RWPE2 (cell line): ENCODE measurements around the gene KCTD10.

Experiments
- ATAC-seq: fragments of 200-7000 bp; cut with Tn5 transposase; 3 replicates; pipeline ENCODE4 v1.9.1; 2021; ENCODE audit warnings: low read depth
- DNase-seq: peaks from one replicate; pipeline ENCODE4 v3.0.0-alpha.2; 2020; ENCODE audit warnings: low spot score
- H3K27ac ChIP-seq: fragments of 450-650 bp; 2 replicates; pipeline ENCODE4 v1.5.1; 2017; ENCODE audit warnings: mild to moderate bottlenecking; ENCODE audit not compliant: poor library complexity, severe bottlenecking
- H3K27me3 ChIP-seq: fragments of 250-450 bp; sonication (Bioruptor Pico); 2 replicates; pipeline ENCODE4 v1.5.1; 2021; ENCODE audit warnings: mild to moderate bottlenecking, moderate library complexity; ENCODE audit not compliant: insufficient read depth, poor library complexity, severe bottlenecking
- H3K36me3 ChIP-seq: fragments of 250-450 bp; sonication (Bioruptor Pico); 2 replicates; pipeline ENCODE4 v1.5.1; 2020; ENCODE audit warnings: low read depth, mild to moderate bottlenecking, moderate library complexity
- H3K4me1 ChIP-seq: fragments of 250-450 bp; sonication (Bioruptor Pico); 2 replicates; pipeline ENCODE4 v1.5.1; 2021; ENCODE audit warnings: mild to moderate bottlenecking, moderate library complexity; ENCODE audit not compliant: insufficient read depth, poor library complexity, severe bottlenecking
- H3K4me3 ChIP-seq: fragments of 250-450 bp; sonication (Bioruptor Pico); 2 replicates; pipeline ENCODE4 v1.5.1; 2021; ENCODE audit warnings: mild to moderate bottlenecking, moderate library complexity; ENCODE audit not compliant: severe bottlenecking
- H3K9me3 ChIP-seq: fragments of 250-450 bp; sonication (Bioruptor Pico); 2 replicates; pipeline ENCODE4 v1.5.1; 2021; ENCODE audit warnings: mild to moderate bottlenecking, moderate library complexity; ENCODE audit not compliant: severe bottlenecking
- CTCF ChIP-seq: fragments of 450-650 bp; IDR thresholded peaks from one replicate; pipeline ENCODE4 v1.5.1; 2017; ENCODE audit warnings: mild to moderate bottlenecking, moderate library complexity; ENCODE audit not compliant: poor library complexity, severe bottlenecking

Gene KCTD10

GRCh38 chr12:109477185-109477962 is at the start of gene KCTD10, which contains the start of gene UBE3B:
Gene KCTD10 (minus strand): TSS chr12:109477300. CDS start chr12:109477262, 38 bp downstream.
Gene UBE3B (plus strand): TSS chr12:109477634. CDS start chr12:109483552, 5,918 bp downstream.
- H3K27me3 ChIP-seq, result no peaks in the 10 kb centered on the region
- DNase-seq (peak; percentile 81), ATAC-seq (peak; percentile 93)
- peak within 1 kb of the TSS; percentile 57 for H3K27ac ChIP-seq
- peaks cover 31% of the 10 kb centered on the region for H3K36me3 ChIP-seq
- TF ChIP-seq CTCF, result no peak
- H3K4me3 ChIP-seq, result peak within 1 kb of the TSS; percentile 89
- H3K4me1 ChIP-seq, result peaks cover 18% of the 10 kb centered on the region
- H3K9me3 ChIP-seq, result no peaks in the 10 kb centered on the region

GRCh38 chr12:109525279-109525585 is 48.1 kb upstream of the KCTD10 start:
- DNase-seq, result no peak
- no peak for TF ChIP-seq CTCF
- Histone ChIP-seq H3K9me3 (no peaks in the 10 kb centered on the region), H3K36me3 (peaks cover 18% of the 10 kb centered on the region; the same call in 1 of the 2 replicates), H3K27me3 (no peaks in the 10 kb centered on the region), H3K4me3 (no peak overlapping the region), H3K27ac (no peak overlapping the region), H3K4me1 (no peaks in the 10 kb centered on the region)
- ATAC-seq, result no peak

- Histone ChIP-seq H3K9me3 (no peaks in the 10 kb centered on the region), H3K27me3 (no peaks in the 10 kb centered on the region), H3K4me1 (no peaks in the 10 kb centered on the region), H3K36me3 (peaks cover 18% of the 10 kb centered on the region), H3K4me3 (no peak overlapping the region), H3K27ac (no peak overlapping the region)
- no peak for TF ChIP-seq CTCF
- no peak for ATAC-seq
- DNase-seq, result no peak
These were observed 47.6 kb upstream of the KCTD10 start for GRCh38 chr12:109524466-109525278.

GRCh38 chr12:109523504-109523903 is 46.4 kb upstream of the KCTD10 start:
- Histone ChIP-seq H3K9me3 (no peaks in the 10 kb centered on the region), H3K4me1 (no peaks in the 10 kb centered on the region), H3K4me3 (no peak overlapping the region), H3K36me3 (peaks cover 28% of the 10 kb centered on the region), H3K27ac (no peak overlapping the region), H3K27me3 (no peaks in the 10 kb centered on the region)
- ATAC-seq, result no peak
- peak; percentile 35 for DNase-seq
- TF ChIP-seq CTCF, result no peak
